PC-9 (cell line): ENCODE results near the gene SERPINB8. TPM values are rescaled to one million over a fixed set of nuclear protein-coding genes. Genes with fewer than 3 reads are reported as not detected.

Experiments used
- BruUV-seq: library from RNA; stranded (reverse); fragments of 400-500 nt; replicated peaks from 2 replicates; lab custom pipeline; 2021; lab: Mats Ljungman, UMichigan
- CTCF ChIA-PET: fragments of 300-600 bp; sonication (Branson Sonifier 250); formaldehyde crosslinking; loops from one replicate; lab custom pipeline; 2022; ENCODE audit warnings: antibody characterized with exemption; lab: Charles Lee
- POLR2A ChIA-PET: fragments of 300-600 bp; sonication (Branson Sonifier 250); formaldehyde crosslinking; loops from one replicate; lab custom pipeline; 2022; ENCODE audit warnings: antibody characterized with exemption; ENCODE audit not compliant: unreplicated experiment; lab: Charles Lee
- DNase-seq, 2 experiments: peaks; one replicate each; pipeline versions ENCODE4 v3.0.0 to v3.0.0-alpha.2; 2015 to 2022; ENCODE audit warnings: mixed read lengths in 1 of 2
- H2AFZ ChIP-seq: fragments of 200-600 bp; sonication (generic); 2 replicates; pipeline ENCODE4 v1.8.1; 2017; ENCODE audit warnings: antibody characterized with exemption
- H3F3A ChIP-seq: fragments of 200-600 bp; sonication (generic); 2 replicates; pipeline ENCODE4 v1.8.1; 2017; ENCODE audit warnings: antibody characterized with exemption, mild to moderate bottlenecking, low read depth; ENCODE audit not compliant: insufficient read depth
- H3K27ac ChIP-seq: fragments of 200-600 bp; sonication (generic); 2 replicates; pipeline ENCODE4 v1.6.1; 2016; ENCODE audit warnings: mixed run types
- H3K27me3 ChIP-seq: fragments of 200-600 bp; sonication (generic); 2 replicates; pipeline ENCODE4 v1.6.1; 2016; ENCODE audit warnings: low read depth, mixed run types; ENCODE audit not compliant: insufficient read depth
- H3K36me3 ChIP-seq: fragments of 200-600 bp; sonication (generic); 2 replicates; pipeline ENCODE4 v1.6.1; 2016; ENCODE audit warnings: low read depth, mixed run types
- H3K4me1 ChIP-seq: fragments of 200-600 bp; sonication (generic); replicated peaks from 2 replicates; pipeline ENCODE4 v1.6.1; 2016; ENCODE audit warnings: mixed run types; ENCODE audit not compliant: insufficient read depth
- H3K4me2 ChIP-seq: fragments of 200-600 bp; sonication (generic); 2 replicates; pipeline ENCODE4 v1.6.1; 2017; ENCODE audit warnings: mixed run types
- H3K4me3 ChIP-seq: fragments of 200-600 bp; sonication (generic); 2 replicates; pipeline ENCODE4 v1.6.1; 2016; ENCODE audit warnings: mixed run types
- H3K79me2 ChIP-seq: fragments of 200-600 bp; sonication (generic); 2 replicates; pipeline ENCODE4 v1.6.1; 2017; ENCODE audit warnings: low read depth, mixed run types
- H3K9me2 ChIP-seq: fragments of 200-600 bp; sonication (generic); 2 replicates; pipeline ENCODE4 v1.8.1; 2017; ENCODE audit warnings: mild to moderate bottlenecking; ENCODE audit not compliant: insufficient read depth
- H3K9me3 ChIP-seq: fragments of 200-600 bp; sonication (generic); 2 replicates; pipeline ENCODE4 v1.8.1; 2016; ENCODE audit warnings: low read depth; ENCODE audit not compliant: insufficient read depth
- H4K20me1 ChIP-seq: fragments of 200-600 bp; sonication (generic); 2 replicates; pipeline ENCODE4 v1.8.1; 2017; ENCODE audit not compliant: insufficient read depth
- EZH2 ChIP-seq: fragments of 200-600 bp; sonication (generic); IDR thresholded peaks from 2 replicates; pipeline ENCODE4 v1.8.0; 2017; ENCODE audit warnings: antibody characterized with exemption, low read depth
- intact Hi-C: fragments of 100-400 bp; cut with micrococcal nuclease; formaldehyde crosslinking; loops from one replicate; pipeline ENCODE4 v1.10.0; 2022; ENCODE audit not compliant: unreplicated experiment
- total RNA-seq: library from RNA; stranded (reverse); gene quantifications from 2 replicates; pipeline ENCODE4 v1.2.3, GENCODE V29; 2021
- TF ChIP-seq, protein P1 (sequence below): fragments of 200-600 bp; sonication (generic); conservative IDR thresholded peaks from 2 replicates; pipeline ENCODE4 v1.6.1; 2017; ENCODE audit warnings: mixed run types, antibody characterized with exemption, mild to moderate bottlenecking, moderate library complexity

SERPINB8 gene
- total RNA-seq, 1 experiment from 2014 or later: 7.2 TPM

DNA sequence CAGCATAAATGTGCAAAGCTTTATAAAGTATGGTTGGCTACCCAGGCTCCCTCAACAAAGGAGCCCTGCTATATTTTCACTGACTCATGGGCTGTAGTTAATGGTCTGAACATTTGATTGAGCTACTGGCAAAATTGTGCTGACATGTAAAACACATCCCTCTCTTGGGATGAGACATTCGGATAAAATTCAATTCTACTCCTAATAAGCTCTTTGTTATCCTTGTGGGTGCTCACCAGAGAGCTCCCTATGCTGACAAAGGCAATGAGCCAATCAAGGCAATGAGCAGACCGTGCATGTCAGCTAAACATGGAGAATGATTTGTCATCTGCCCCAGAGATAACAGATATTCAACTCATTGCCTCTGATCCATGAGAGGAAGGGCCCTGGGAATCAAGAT lies 27.7 kb downstream of the SERPINB8 start:
- no peaks in the 10 kb centered on the region for H3K36me3 ChIP-seq
- no peaks in the 10 kb centered on the region for H3K4me1 ChIP-seq
- H3K27me3 ChIP-seq: peaks cover 15% of the 10 kb centered on the region
- CTCF ChIA-PET: no interaction called here
- H4K20me1 ChIP-seq: no peaks in the 10 kb centered on the region
- POLR2A ChIA-PET: no interaction called here
- H3K79me2 ChIP-seq: no peaks in the 10 kb centered on the region
- BruUV-seq: no TSS peak
- no peaks in the 10 kb centered on the region for H3K9me2 ChIP-seq
- H2AFZ ChIP-seq: no peak overlapping the region
- no peak overlapping the region for H3K4me2 ChIP-seq
- H3K27ac ChIP-seq: no peak overlapping the region
- H3K9me3 ChIP-seq: no peaks in the 10 kb centered on the region; the same call in 1 of the 2 replicates
- no peak for TF ChIP-seq EZH2
- DNase-seq: no peak
- H3F3A ChIP-seq: no peaks in the 10 kb centered on the region; the same call in 1 of the 2 replicates
- intact Hi-C loops: no loop called here
- no peak overlapping the region for H3K4me3 ChIP-seq

DNA sequence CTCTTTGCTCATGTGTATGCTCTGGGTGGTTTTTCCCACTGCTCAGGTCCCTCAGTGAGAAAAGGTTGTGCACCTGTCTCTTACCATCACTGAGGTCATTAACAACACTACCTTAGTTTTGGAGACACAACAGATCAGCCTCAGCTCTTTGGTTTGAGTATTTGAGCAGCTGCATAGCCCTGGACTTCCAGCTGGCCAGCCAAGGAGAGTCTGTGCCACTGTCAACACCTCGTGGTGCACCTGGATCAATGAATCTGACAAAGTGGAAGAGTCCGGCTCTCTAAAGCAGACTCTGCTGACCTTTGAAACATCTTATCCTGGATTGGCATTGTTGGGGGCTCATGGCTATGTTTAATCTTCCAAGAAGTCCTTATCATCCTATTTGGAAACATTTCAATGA lies 30.0 kb downstream of the SERPINB8 start:
- no peaks in the 10 kb centered on the region for H3K9me2 ChIP-seq
- intact Hi-C loops: no loop called here
- H2AFZ ChIP-seq: no peak overlapping the region
- no peak overlapping the region for H3K4me2 ChIP-seq
- no peak for DNase-seq
- ChIA-PET CTCF (no interaction called here), POLR2A (no interaction called here)
- no peaks in the 10 kb centered on the region for H3K36me3 ChIP-seq
- H3K27ac ChIP-seq: no peak overlapping the region
- H3K9me3 ChIP-seq: no peaks in the 10 kb centered on the region; the same call in 1 of the 2 replicates
- H3F3A ChIP-seq: no peaks in the 10 kb centered on the region
- H3K27me3 ChIP-seq: peaks cover 15% of the 10 kb centered on the region
- no peaks in the 10 kb centered on the region for H3K4me1 ChIP-seq
- no TSS peak for BruUV-seq
- TF ChIP-seq, protein P1, sequence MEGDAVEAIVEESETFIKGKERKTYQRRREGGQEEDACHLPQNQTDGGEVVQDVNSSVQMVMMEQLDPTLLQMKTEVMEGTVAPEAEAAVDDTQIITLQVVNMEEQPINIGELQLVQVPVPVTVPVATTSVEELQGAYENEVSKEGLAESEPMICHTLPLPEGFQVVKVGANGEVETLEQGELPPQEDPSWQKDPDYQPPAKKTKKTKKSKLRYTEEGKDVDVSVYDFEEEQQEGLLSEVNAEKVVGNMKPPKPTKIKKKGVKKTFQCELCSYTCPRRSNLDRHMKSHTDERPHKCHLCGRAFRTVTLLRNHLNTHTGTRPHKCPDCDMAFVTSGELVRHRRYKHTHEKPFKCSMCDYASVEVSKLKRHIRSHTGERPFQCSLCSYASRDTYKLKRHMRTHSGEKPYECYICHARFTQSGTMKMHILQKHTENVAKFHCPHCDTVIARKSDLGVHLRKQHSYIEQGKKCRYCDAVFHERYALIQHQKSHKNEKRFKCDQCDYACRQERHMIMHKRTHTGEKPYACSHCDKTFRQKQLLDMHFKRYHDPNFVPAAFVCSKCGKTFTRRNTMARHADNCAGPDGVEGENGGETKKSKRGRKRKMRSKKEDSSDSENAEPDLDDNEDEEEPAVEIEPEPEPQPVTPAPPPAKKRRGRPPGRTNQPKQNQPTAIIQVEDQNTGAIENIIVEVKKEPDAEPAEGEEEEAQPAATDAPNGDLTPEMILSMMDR: no peak
- no peak for TF ChIP-seq EZH2
- H4K20me1 ChIP-seq: no peaks in the 10 kb centered on the region
- H3K4me3 ChIP-seq: no peak overlapping the region
- H3K79me2 ChIP-seq: no peaks in the 10 kb centered on the region

DNA sequence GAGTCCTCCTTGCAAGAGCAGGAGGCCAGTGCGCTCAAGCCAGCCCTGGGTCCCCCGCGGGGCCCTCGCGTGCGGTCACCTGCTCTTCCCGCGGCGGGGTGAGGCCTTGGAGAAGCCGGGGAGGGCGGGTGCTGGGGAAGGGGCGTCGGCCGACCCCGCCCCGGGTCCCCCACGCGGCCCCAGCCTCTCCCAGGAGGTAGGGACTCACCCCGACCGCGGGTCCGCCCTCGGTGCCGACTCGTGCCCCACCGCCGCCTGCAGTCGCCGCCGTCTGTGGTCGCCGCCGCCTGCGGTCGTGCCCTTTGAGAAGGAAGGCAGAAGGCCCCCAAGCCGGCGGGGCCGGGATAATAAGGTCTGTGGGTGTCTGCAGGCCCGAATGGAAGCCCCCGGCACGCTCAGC lies 32.7 kb downstream of the SERPINB8 start:
- Histone ChIP-seq H3K27me3 (peaks cover 15% of the 10 kb centered on the region), H3K4me1 (no peaks in the 10 kb centered on the region), H3K9me3 (no peaks in the 10 kb centered on the region), H3K4me3 (no peak overlapping the region), H3K36me3 (no peaks in the 10 kb centered on the region), H2AFZ (no peak overlapping the region), H4K20me1 (no peaks in the 10 kb centered on the region), H3F3A (no peaks in the 10 kb centered on the region), H3K79me2 (no peaks in the 10 kb centered on the region), H3K9me2 (no peaks in the 10 kb centered on the region), H3K4me2 (no peak overlapping the region), H3K27ac (no peak overlapping the region)
- intact Hi-C loops: no loop called here
- no TSS peak for BruUV-seq
- ChIA-PET POLR2A (no interaction called here), CTCF (interaction anchor here (0.7 kb wide), 2 partner anchors 8 to 126 kb away, joined by 3 to 6 read pairs; no protein-coding TSS in a partner anchor)
- DNase-seq: no peak
- no peak for TF ChIP-seq EZH2
- TF ChIP-seq, protein P1: no peak

DNA sequence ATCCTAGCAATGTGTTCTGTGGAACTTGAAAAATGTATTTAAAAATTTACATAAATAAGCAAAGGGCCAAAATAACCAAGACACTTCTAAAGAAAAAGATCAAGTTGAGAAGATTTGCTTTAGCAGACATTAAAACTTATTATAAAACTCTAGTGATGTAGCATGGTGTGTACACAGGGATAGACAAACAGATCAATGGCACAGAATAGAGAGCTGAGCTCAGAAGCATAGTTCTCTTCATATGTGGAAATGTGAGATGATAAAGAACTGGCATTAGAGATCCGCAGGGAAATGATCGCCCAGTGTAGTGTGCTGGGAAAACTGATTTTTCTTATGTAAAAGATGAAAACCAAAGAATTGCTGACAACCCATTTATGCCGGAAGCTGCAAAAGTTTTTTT lies 39.4 kb downstream of the SERPINB8 start:
- H4K20me1 ChIP-seq: no peaks in the 10 kb centered on the region; the same call in 1 of the 2 replicates
- no peak overlapping the region for H3K4me3 ChIP-seq
- H3K79me2 ChIP-seq: no peaks in the 10 kb centered on the region
- ChIA-PET CTCF (no interaction called here), POLR2A (interaction anchor here (0.6 kb wide), 1 partner anchor 125 kb away, joined by 8 read pairs; no protein-coding TSS in a partner anchor)
- no peaks in the 10 kb centered on the region for H3F3A ChIP-seq
- no peak overlapping the region for H2AFZ ChIP-seq
- H3K9me2 ChIP-seq: no peaks in the 10 kb centered on the region
- TF ChIP-seq, protein P1: no peak
- TF ChIP-seq EZH2: no peak
- BruUV-seq: no TSS peak
- H3K4me2 ChIP-seq: no peak overlapping the region
- no peaks in the 10 kb centered on the region for H3K27me3 ChIP-seq
- H3K9me3 ChIP-seq: no peaks in the 10 kb centered on the region
- no peak for DNase-seq
- no peaks in the 10 kb centered on the region for H3K36me3 ChIP-seq
- H3K27ac ChIP-seq: no peak overlapping the region
- H3K4me1 ChIP-seq: no peaks in the 10 kb centered on the region
- intact Hi-C loops: no loop called here
